C1 segment of cervical spinal cord (tissue), 14 donors: Measurements from ENCODE around the gene PCSK4.
A peak's percentile ranks its signal among the peaks of the same experiment; 100 is the strongest.
"Not testable (repeated sequence)": the region's sequence is repeated elsewhere in the genome, so short reads cannot be mapped to it uniquely, and the experiment has no call there.

Source experiments
- DNase-seq, 14 donors: peaks; one replicate each; lab custom pipeline; 2025; lab: John Stamatoyannopoulos, UW

Gene PCSK4

DNA sequence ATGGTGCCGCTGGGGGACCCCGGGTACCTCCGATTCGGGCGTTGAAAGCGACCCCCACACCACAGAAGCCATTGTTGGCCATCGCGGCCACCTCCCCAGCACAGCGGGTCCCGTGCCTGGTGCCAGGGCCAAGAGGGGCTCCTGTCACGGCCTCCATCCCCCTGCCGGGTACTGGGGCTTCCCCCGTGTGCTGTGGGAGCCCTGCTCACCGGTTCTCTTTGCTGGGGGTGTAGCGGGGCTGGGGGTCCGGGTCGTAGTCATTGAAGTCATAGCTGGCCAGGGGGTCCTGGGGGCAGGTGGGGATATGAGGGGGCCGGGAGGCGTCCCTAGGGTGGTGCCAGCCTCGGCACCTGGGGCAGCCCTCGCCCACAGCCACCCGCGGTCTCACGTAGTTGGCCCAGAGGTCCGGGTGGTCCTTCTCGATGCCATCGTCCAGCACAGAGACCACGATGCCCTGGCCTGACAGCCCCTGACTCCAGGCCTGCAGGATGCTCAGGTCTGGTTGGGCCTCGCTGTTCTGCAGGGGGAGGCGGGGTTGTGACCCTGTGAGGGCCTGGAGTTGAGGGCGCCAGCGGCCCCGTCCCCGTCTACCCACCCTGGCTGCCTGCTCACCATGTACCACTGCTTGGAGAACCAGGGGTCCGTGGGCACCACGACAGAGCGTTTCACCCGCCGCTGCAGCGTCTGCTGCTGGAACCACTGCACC lies 2.4 kb downstream of the PCSK4 start:
- DNase-seq, result no peak

DNA sequence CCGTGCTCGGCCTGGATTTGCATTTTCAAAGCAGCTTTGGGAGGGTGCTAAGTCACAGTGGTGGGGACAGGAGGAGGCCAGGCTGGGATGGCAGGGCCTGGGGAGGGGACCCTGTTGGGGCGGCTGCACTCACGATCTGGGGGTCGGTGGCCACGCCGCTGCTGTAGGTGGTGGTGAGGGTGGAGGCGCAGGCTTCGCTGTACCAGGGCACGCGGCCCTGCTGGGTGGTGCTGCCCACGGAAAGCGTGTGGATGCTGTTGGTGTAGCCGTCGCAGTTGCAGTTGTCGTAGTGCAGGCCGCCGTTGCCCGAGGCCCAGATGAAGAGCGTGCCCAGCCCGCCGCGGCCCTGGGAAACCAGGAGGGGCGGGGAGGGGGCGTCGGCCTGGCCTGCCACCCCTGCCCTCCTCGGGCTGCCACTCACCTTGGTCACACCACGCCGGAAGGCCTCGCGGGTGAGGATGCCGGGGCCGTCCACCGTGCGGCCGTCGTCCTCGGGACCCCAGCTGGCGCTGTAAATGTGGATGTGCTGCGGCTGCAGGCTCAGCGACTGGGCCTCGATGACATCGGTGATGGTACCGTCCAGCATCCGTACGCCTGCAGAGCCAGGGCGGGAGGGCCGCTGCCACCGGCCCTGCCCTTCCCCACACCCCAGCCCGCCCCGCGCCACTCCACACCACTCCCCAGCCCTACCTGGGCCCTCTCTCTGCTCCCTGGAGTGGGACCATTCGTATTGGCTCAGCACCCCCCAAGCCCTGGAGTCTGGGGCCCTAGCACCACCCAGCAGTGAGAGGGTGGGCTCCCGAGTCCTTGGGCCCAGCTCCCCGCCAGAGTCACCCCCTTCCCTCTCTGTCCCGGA lies 3.2 kb downstream of the PCSK4 start:
- DNase-seq, result no peak

- DNase-seq, result no peak
Measured at GRCh38 chr19:1483979-1484428, 6.1 kb downstream of the PCSK4 start.

- no peak for DNase-seq
Measured at GRCh38 chr19:1483131-1483978, 6.8 kb downstream of the PCSK4 start.

DNA sequence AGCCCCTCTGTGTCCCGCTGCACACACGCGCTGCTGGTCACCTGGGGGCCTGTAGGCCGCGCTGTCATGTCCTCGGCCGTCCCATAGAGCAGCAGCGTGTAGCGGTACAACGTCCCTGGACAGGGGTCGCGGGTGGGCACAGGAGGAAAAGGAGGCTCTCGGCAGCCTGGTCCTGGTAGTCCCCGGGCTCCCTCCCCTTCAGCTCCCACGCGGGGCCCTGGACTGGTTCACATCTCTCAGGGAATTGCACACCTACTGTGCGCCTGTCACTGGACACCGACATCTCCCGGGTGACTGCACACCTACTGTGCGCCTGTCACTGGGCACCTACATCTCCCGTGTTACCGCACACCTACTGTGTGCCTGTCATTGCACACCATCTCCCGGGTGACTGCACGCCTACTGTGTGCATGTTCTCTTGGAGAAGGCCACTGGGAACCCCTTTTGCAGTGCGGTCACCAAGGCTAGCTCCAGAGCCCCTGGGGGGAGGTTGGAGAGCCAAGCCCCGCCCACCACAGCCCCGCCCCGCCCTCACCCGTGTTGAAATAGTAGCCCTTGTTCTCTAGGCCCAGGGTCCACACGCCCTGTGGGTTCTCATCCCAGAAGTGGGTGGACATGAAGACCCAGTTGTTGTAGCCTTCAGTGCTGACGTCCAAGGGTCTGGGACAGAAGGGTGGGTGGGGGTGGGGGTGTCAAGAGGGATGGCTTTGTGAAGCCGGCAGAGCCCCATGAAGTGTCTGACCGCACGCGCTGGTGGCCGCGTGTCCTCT lies 7.6 kb downstream of the PCSK4 start:
- DNase-seq, result no peak

- no peak for DNase-seq
Measured at GRCh38 chr19:1481893-1482360, 8.2 kb downstream of the PCSK4 start.

DNA sequence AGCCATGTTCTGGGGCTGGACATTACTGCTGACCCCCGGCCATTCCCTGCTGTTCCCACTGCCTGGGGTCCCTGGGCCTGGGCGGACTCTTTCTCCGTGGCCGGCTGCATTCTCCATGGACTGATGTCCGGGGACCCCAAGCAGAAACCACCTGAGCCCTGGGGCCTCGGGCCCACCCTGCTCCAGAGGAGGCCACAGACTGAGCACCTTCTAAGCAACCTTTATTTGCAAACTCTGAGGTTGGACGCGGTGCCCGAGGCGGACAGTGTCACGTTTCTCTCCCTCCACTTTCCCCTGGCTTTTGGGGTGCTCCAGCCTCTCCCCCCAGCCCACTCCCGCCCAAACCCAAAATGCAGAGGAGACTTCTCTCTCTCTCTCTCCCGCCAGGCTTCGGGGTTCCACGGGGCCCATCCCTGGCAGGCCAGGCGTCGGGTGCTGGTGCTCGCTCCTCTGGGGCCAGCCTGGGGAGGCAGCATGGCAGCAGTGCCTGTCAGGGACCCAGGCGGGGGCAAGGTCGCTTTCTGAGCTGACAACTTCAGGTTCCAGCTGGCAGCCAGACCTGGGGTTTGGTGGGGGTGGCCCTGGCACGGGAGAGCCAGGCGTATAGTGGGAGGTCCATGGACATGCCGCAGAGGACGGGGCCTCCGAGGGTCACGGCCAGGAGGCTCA lies 8.8 kb downstream of the PCSK4 start:
- DNase-seq, result no peak

DNA sequence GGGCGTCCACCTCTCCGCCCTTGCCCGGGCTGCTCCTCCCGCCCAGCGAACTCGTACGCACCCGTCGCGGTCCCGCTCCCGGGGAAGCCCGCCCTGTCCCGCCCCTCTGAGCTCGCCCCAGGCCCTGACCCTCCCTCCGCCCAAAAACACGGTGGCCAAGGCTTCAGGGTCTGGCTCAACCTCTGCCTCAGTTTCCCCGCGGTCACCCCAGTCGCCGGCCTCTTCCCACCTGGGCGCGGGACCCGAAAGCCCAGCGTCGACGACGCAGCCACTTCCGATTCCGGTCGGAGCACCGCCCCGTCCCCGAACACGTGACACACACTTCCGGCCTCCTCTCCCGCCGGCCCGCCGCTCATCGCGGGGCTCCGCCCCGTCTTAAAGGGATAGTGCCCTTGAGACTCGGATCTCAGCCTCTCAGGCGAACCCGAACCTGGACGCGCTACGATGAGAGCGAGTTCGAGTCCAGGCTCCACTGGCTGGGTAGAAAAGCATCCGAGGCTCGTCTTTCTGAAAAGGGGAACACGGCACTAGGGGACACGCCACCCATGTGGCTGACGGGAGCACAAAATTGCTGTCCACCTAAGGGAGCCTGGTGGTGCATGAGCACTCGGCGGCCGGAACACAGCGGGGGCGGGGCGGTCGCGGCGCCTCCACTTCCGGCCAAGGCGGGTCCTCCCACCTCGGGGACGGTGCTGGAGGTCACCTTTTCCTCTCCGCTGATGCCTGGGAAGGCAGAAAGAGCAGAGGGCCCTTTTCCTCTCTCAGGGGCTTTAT lies 11.0 kb downstream of the PCSK4 start, which contains the start of gene C19orf25:
Gene C19orf25, minus strand, starts transcription at position 282 of the 774 bp plus-strand sequence. CDS start 312 bp downstream, outside the sequence.
- peak; percentile 43 to 91 (median 86) for DNase-seq

GRCh38 chr19:1477056-1477455 lies 13.1 kb downstream of the PCSK4 start:
- DNase-seq, result not testable (repeated sequence)

GRCh38 chr19:1475751-1476437 lies 14.3 kb downstream of the PCSK4 start:
- DNase-seq, result no peak

GRCh38 chr19:1474765-1475351 lies 15.3 kb downstream of the PCSK4 start:
- no peak for DNase-seq

- peak in 12 of 14 donors; percentile 31 to 82 (median 55) for DNase-seq
Measured at GRCh38 chr19:1474011-1474764, 16.0 kb downstream of the PCSK4 start.

DNA sequence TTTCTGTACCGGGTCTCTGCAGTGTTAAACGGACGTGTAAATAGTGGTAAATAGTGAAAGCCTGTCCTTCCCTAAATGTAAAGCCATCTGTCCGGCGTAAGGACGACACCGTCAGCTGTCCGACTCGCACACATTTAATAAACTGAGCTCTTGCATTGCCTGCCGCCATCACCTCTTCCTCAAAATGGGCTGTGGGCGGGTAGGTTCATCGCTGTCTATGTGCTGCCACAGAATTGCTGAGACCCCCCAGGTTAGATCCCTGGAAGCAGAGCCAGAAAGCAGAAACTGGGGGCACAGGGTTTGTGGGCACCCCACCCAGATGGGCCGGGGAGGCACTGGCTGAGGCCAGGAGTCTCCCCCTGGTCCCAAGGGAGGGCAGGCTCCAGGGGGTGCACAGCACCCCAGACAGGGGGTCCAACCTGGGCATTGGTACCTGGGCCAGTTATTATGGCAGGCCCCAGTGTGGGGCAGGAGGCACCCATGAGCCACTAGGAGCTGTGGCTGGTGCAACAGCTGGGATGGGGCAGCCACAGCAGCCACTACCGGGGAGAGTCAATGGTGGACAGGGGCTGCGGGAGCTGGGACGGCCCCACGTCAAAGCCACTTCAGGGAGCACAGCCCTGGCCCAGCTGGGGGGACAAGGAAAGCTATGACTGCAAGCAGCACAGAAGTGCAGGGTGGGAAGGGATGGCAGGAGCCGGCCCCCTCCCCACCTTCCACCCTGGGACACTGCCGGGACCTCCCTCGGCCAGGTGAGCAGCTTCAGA lies 16.9 kb downstream of the PCSK4 start:
- peak in 2 of 14 donors; percentile 35 to 65 for DNase-seq

GRCh38 chr19:1472231-1473084 lies 17.7 kb downstream of the PCSK4 start:
- DNase-seq, result peak in 9 of 14 donors; percentile 23 to 63 (median 50)

DNA sequence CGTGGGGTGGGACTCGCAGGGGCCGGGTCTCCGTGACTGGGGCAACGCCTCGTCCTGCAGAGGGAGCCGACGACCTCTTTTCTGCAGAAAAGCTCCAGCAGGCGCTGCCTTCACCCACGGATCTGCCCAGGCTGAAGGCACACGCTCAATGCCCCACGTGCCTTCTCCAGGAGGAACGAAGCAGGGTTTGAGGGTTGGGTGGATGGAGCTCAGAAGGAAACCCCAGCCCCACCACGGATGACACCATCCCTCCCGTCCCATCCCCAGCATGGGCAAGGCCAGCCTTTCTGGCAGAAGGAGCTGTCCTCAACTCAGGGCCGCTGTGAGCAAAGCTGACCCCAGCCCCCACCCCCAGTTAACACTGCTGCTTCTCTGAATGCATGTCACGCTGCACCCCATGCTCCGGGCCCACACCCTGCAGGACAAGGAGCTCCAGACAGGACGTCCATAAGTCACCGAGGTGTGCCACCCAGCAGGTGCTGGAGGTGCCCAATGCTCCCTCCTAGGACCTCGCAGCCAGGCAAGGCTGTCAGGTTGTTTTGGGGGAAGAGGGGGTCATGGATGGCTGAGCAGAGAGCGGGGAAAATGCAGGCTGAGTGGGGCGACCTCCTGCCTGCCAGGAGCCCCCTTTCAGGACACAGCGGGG lies 18.5 kb downstream of the PCSK4 start:
- DNase-seq, result peak in 9 of 14 donors; percentile 21 to 66 (median 49)
